Osteoblast (primary cell): ENCODE measurements around the gene FHIT. TPM values are rescaled to one million over a fixed set of nuclear protein-coding genes. Genes with fewer than 3 reads are reported as not detected.

Experiments
- DNase-seq: peaks from one replicate; pipeline ENCODE4 v3.0.0; 2011; ENCODE audit warnings: low spot score, mixed read lengths; ENCODE audit not compliant: insufficient read length; ENCODE audit errors: missing footprints
- H2AFZ ChIP-seq: 2 replicates; pipeline ENCODE4 v1.6.0; 2011; ENCODE audit warnings: mild to moderate bottlenecking, low read length
- H3K27ac ChIP-seq: 2 replicates; pipeline ENCODE4 v1.5.1; 2011; ENCODE audit warnings: mild to moderate bottlenecking, low read depth, low read length, moderate library complexity
- H3K27me3 ChIP-seq: 2 replicates; pipeline ENCODE4 v1.6.0; 2012; ENCODE audit warnings: mild to moderate bottlenecking, control low read depth, inconsistent platforms, low read length, moderate library complexity; ENCODE audit not compliant: insufficient read depth
- H3K36me3 ChIP-seq: 2 replicates; pipeline ENCODE4 v1.5.1; 2011; ENCODE audit warnings: mild to moderate bottlenecking, low read length, control low read depth, moderate library complexity; ENCODE audit not compliant: insufficient read depth
- H3K4me1 ChIP-seq: 2 replicates; pipeline ENCODE4 v1.5.1; 2011; ENCODE audit warnings: mild to moderate bottlenecking, low read length, control low read depth, moderate library complexity; ENCODE audit not compliant: insufficient read depth
- H3K4me2 ChIP-seq: 2 replicates; pipeline ENCODE4 v1.6.0; 2011; ENCODE audit warnings: mild to moderate bottlenecking, low read length; ENCODE audit not compliant: insufficient read depth
- H3K4me3 ChIP-seq: fragments of 200-600 bp; sonication (generic); 3 replicates; pipeline ENCODE4 v1.5.1; 2012; ENCODE audit warnings: mild to moderate bottlenecking, low read length, inconsistent platforms; ENCODE audit not compliant: insufficient read depth
- H3K79me2 ChIP-seq: 2 replicates; pipeline ENCODE4 v1.6.0; 2012; ENCODE audit warnings: mild to moderate bottlenecking, low read length, control low read depth, inconsistent platforms; ENCODE audit not compliant: insufficient read depth
- H3K9me3 ChIP-seq: 2 replicates; pipeline ENCODE4 v1.5.1; 2011; ENCODE audit warnings: low read depth, low read length, control low read depth
- H4K20me1 ChIP-seq: 2 replicates; pipeline ENCODE4 v1.6.0; 2012; ENCODE audit warnings: mild to moderate bottlenecking, low read length, control low read depth; ENCODE audit not compliant: insufficient read depth
- CTCF ChIP-seq: IDR thresholded peaks from 2 replicates; pipeline ENCODE4 v1.5.1; 2011; ENCODE audit warnings: mild to moderate bottlenecking, low read depth, low read length, moderate library complexity; ENCODE audit errors: extremely low read depth
- total RNA-seq: library from RNA; depleted of rRNA; stranded (reverse); fragments of >200 nt; gene quantifications from 2 replicates; pipeline ENCODE4 v1.2.3, GENCODE V29; 2012

FHIT gene
- total RNA-seq, 1 donor: 3.3 TPM

- TF ChIP-seq CTCF: no peak
- DNase-seq: no peak
- no peak overlapping the region for H3K4me3 ChIP-seq
- no peaks in the 10 kb centered on the region for H3K4me1 ChIP-seq
- H3K27me3 ChIP-seq: no peaks in the 10 kb centered on the region
- no peaks in the 10 kb centered on the region for H4K20me1 ChIP-seq
- no peak overlapping the region for H2AFZ ChIP-seq
- H3K79me2 ChIP-seq: no peaks in the 10 kb centered on the region
- H3K27ac ChIP-seq: no peak overlapping the region
- H3K4me2 ChIP-seq: no peak overlapping the region
- H3K36me3 ChIP-seq: no peaks in the 10 kb centered on the region
- no peaks in the 10 kb centered on the region for H3K9me3 ChIP-seq
Measured at GRCh38 chr3:61297821-61298220, 46.6 kb upstream of the FHIT start.

DNA sequence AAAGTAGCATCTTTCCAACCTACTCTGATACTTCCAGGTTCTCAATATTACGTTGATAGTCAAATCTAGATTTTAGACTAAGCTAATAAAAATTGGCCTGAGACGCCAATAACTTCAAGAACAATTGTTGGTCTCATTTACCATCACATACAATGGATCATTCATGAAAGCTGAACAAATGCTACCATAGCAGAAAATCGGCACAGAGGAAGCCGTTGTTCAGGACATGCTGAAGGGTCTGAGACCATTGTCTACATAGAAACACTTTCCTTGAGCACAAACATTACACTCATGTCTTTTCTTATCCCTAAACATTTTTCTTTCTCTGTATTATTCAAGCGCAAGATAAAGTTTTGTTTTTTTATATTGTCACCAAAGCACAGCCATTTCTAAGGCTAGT is 37.2 kb upstream of the FHIT start:
- no peak overlapping the region for H3K4me2 ChIP-seq
- no peaks in the 10 kb centered on the region for H4K20me1 ChIP-seq
- no peaks in the 10 kb centered on the region for H3K36me3 ChIP-seq
- H3K9me3 ChIP-seq: no peaks in the 10 kb centered on the region
- H2AFZ ChIP-seq: no peak overlapping the region
- no peak for DNase-seq
- H3K27me3 ChIP-seq: no peaks in the 10 kb centered on the region
- no peaks in the 10 kb centered on the region for H3K4me1 ChIP-seq
- no peak for TF ChIP-seq CTCF
- no peaks in the 10 kb centered on the region for H3K79me2 ChIP-seq
- H3K4me3 ChIP-seq: no peak overlapping the region
- no peak overlapping the region for H3K27ac ChIP-seq

DNA sequence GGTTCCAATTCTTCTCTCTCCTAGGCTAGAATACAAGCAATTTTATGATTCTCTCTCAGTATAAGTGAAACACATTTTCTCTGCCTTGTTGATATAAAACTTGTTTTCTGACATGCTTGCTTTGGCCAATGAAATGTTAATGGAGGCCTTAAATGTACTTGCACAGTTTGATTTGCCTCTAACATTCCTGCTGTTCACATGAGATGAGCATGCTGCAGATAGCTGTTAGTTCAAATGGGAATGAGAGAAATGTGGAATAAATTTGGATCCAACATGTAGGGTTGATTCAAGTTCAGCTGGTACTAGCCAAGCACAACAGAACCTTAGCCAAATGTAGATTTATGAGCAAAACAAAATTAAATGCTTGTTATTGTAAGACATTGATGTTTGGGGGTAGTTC is 32.6 kb upstream of the FHIT start:
- Histone ChIP-seq H3K4me2 (no peak overlapping the region), H3K9me3 (no peaks in the 10 kb centered on the region), H3K36me3 (no peaks in the 10 kb centered on the region), H2AFZ (no peak overlapping the region), H3K79me2 (no peaks in the 10 kb centered on the region), H3K27ac (no peak overlapping the region), H3K4me3 (no peak overlapping the region), H3K4me1 (no peaks in the 10 kb centered on the region), H4K20me1 (no peaks in the 10 kb centered on the region), H3K27me3 (no peaks in the 10 kb centered on the region)
- DNase-seq: no peak
- no peak for TF ChIP-seq CTCF

DNA sequence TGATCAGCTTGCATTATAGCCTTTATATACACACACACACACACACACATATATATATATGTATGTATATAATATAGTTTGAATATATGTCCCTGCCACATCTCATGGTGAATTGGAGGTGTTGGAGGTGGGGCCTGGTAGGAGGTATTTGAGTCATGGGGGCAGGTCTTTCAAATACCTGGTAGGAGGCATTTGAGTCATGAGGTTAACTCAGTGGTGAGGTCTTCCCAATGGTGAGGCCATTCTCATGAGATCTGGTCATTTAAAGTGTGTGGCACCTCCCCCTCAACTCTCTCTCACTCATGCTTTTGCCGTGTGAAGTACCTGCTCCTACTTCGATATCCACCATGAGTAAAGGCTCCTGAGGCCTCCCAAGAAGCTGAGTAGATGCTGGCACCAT is 27.5 kb upstream of the FHIT start:
- H3K4me3 ChIP-seq: no peak overlapping the region
- no peaks in the 10 kb centered on the region for H3K79me2 ChIP-seq
- no peak overlapping the region for H2AFZ ChIP-seq
- TF ChIP-seq CTCF: no peak
- H3K36me3 ChIP-seq: no peaks in the 10 kb centered on the region
- no peaks in the 10 kb centered on the region for H3K9me3 ChIP-seq
- no peak for DNase-seq
- H3K4me2 ChIP-seq: no peak overlapping the region
- H3K4me1 ChIP-seq: no peaks in the 10 kb centered on the region
- H3K27ac ChIP-seq: no peak overlapping the region
- no peaks in the 10 kb centered on the region for H4K20me1 ChIP-seq
- H3K27me3 ChIP-seq: no peaks in the 10 kb centered on the region
